Measurements from ENCODE around the gene PARP15. TPM values are rescaled to one million over a fixed set of nuclear protein-coding genes. Genes with fewer than 3 reads are reported as not detected.

PARP15 gene
- total RNA-seq, 2 experiments from 2014 or later, result 0.70 to 3.4 TPM

DNA sequence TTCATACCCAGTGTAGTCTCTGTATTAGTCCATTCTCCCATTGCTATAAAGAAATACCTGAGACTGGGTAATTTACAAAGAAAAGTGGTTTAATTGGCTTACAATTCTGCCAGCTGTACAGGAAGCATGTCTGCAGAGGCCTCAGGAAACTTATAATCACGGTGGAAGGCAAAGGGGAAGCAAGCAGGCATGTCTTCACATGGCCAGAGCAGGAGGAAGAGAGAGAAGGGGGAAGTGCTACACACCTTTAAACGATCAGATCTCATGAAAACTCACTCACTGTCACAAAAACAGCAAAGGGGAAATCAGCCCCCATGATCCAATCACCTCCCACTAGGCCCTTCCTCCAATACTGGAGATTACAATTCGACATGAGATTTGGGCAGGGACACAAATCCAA, 96.9 kb downstream of the PARP15 start:
- Histone ChIP-seq H2AFZ (ENCODE audit: low read length) (peak overlapping the region; percentile 49; the same call in 1 of the 2 replicates), H3K27ac (ENCODE audit: low read depth, low read length, poor library complexity, severe bottlenecking) (no peak overlapping the region), H4K20me1 (ENCODE audit: insufficient read depth, low read length) (no peaks in the 10 kb centered on the region), H3K4me3 (ENCODE audit: low read depth, low read length, poor library complexity, severe bottlenecking) (no peak overlapping the region), H3K9me3 (ENCODE audit: low read length) (0 out of 2 replicates have a peak, but pooled peaks cover 15% of the 10 kb centered on the region), H3K9me2 (ENCODE audit: insufficient read depth, low read length) (no peaks in the 10 kb centered on the region), H3K4me2 (ENCODE audit: low read length) (no peak overlapping the region), H3K79me2 (ENCODE audit: insufficient read depth, low read depth, low read length) (no peaks in the 10 kb centered on the region), H3K36me3 (ENCODE audit: insufficient read depth, low read length) (no peaks in the 10 kb centered on the region; the same call in 1 of the 2 replicates), H3K4me1 (ENCODE audit: insufficient read depth, low read length, poor library complexity, severe bottlenecking) (peaks cover 19% of the 10 kb centered on the region)
- BruUV-seq (replicated peaks), result no TSS peak
- ChIA-PET POLR2A (interaction anchor here (0.7 kb wide), 1 partner anchor 45 kb away, joined by 3 read pairs; no protein-coding TSS in a partner anchor), CTCF (ENCODE audit: unreplicated experiment) (no interaction called here)
- intact Hi-C loops (cut with micrococcal nuclease; ENCODE audit: unreplicated experiment), result no loop called here
- TF ChIP-seq, protein P1, sequence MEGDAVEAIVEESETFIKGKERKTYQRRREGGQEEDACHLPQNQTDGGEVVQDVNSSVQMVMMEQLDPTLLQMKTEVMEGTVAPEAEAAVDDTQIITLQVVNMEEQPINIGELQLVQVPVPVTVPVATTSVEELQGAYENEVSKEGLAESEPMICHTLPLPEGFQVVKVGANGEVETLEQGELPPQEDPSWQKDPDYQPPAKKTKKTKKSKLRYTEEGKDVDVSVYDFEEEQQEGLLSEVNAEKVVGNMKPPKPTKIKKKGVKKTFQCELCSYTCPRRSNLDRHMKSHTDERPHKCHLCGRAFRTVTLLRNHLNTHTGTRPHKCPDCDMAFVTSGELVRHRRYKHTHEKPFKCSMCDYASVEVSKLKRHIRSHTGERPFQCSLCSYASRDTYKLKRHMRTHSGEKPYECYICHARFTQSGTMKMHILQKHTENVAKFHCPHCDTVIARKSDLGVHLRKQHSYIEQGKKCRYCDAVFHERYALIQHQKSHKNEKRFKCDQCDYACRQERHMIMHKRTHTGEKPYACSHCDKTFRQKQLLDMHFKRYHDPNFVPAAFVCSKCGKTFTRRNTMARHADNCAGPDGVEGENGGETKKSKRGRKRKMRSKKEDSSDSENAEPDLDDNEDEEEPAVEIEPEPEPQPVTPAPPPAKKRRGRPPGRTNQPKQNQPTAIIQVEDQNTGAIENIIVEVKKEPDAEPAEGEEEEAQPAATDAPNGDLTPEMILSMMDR (conservative IDR thresholded peaks at IDR 0.05; ENCODE audit: low read length), result no peak
- no peak for TF ChIP-seq EZH2phosphoT487 (IDR thresholded peaks at IDR 0.05; ENCODE audit: borderline replicate concordance, low read depth, low read length)
- peak; percentile 26 for DNase-seq (ENCODE audit: low spot score)

DNA sequence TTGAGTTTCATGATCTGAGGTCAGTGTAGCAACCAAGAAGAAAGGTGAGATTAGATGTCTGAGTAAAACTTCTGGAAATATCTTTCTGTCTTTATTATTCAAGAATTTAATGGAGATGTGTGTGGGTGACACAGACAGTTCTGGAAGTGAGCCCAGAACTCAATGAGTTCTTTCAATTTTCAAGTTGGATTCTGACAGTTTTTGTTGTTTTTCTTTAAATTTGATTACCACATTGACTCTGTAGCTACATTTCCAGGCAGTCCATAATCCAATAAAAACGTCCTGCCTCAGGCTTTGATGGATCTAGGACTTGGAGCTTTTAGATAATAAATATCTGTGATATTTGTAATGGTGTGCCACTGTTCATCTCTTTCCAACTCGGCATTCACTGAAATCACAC, 99.3 kb downstream of the PARP15 start:
- Histone ChIP-seq H3K36me3 (ENCODE audit: insufficient read depth, low read length) (no peaks in the 10 kb centered on the region; the same call in 1 of the 2 replicates), H3K27ac (ENCODE audit: low read depth, low read length, poor library complexity, severe bottlenecking) (no peak overlapping the region), H3K4me3 (ENCODE audit: low read depth, low read length, poor library complexity, severe bottlenecking) (no peak overlapping the region), H3K4me1 (ENCODE audit: insufficient read depth, low read length, poor library complexity, severe bottlenecking) (peaks cover 37% of the 10 kb centered on the region), H3K4me2 (ENCODE audit: low read length) (no peak overlapping the region), H2AFZ (ENCODE audit: low read length) (no peak overlapping the region), H4K20me1 (ENCODE audit: insufficient read depth, low read length) (no peaks in the 10 kb centered on the region), H3K9me2 (ENCODE audit: insufficient read depth, low read length) (no peaks in the 10 kb centered on the region), H3K79me2 (ENCODE audit: insufficient read depth, low read depth, low read length) (no peaks in the 10 kb centered on the region), H3K9me3 (ENCODE audit: low read length) (0 out of 2 replicates have a peak, but pooled peaks cover 15% of the 10 kb centered on the region)
- DNase-seq (ENCODE audit: low spot score), result no peak
- CTCF ChIA-PET (ENCODE audit: unreplicated experiment), result no interaction called here
- intact Hi-C loops (cut with micrococcal nuclease; ENCODE audit: unreplicated experiment), result no loop called here
- TF ChIP-seq EZH2phosphoT487 (IDR thresholded peaks at IDR 0.05; ENCODE audit: borderline replicate concordance, low read depth, low read length), result no peak
- TF ChIP-seq, protein P1 (conservative IDR thresholded peaks at IDR 0.05; ENCODE audit: low read length), result no peak
- POLR2A ChIA-PET, result interaction anchor here (0.7 kb wide), 2 partner anchors 101 to 297 kb away, joined by 3 to 4 read pairs; no protein-coding TSS in a partner anchor
- BruUV-seq (replicated peaks), result no TSS peak

DNA sequence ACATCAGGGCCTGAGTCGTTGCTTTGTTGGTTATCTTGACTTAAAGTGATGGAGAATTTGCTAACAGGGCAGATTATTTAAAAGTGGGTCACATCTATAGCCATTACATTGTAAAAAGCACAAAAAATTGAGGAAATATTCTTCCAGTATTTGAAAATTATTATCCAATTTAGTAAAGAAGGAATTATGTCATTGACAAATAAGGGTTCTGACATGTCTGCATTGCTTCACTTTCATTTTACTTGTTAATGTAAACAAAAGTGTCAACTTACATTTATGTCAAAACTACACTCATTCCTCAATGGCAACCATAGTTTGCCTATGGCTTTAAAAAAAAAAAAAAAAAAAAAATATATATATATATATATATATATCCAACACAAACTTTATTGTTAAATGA, 99.8 kb downstream of the PARP15 start:
- Histone ChIP-seq H4K20me1 (ENCODE audit: insufficient read depth, low read length) (no peaks in the 10 kb centered on the region), H3K4me1 (ENCODE audit: insufficient read depth, low read length, poor library complexity, severe bottlenecking) (peaks cover 41% of the 10 kb centered on the region), H3K4me2 (ENCODE audit: low read length) (no peak overlapping the region), H3K27ac (ENCODE audit: low read depth, low read length, poor library complexity, severe bottlenecking) (no peak overlapping the region), H3K9me2 (ENCODE audit: insufficient read depth, low read length) (no peaks in the 10 kb centered on the region), H3K79me2 (ENCODE audit: insufficient read depth, low read depth, low read length) (no peaks in the 10 kb centered on the region), H3K36me3 (ENCODE audit: insufficient read depth, low read length) (no peaks in the 10 kb centered on the region; the same call in 1 of the 2 replicates), H3K9me3 (ENCODE audit: low read length) (0 out of 2 replicates have a peak, but pooled peaks cover 15% of the 10 kb centered on the region), H2AFZ (ENCODE audit: low read length) (no peak overlapping the region), H3K4me3 (ENCODE audit: low read depth, low read length, poor library complexity, severe bottlenecking) (no peak overlapping the region)
- BruUV-seq (replicated peaks), result no TSS peak
- intact Hi-C loops (cut with micrococcal nuclease; ENCODE audit: unreplicated experiment), result no loop called here
- no peak for TF ChIP-seq EZH2phosphoT487 (IDR thresholded peaks at IDR 0.05; ENCODE audit: borderline replicate concordance, low read depth, low read length)
- TF ChIP-seq, protein P1 (conservative IDR thresholded peaks at IDR 0.05; ENCODE audit: low read length), result no peak
- ChIA-PET POLR2A (interaction anchor here (0.7 kb wide), 1 partner anchor 101 kb away, joined by 4 read pairs; no protein-coding TSS in a partner anchor), CTCF (ENCODE audit: unreplicated experiment) (no interaction called here)
- DNase-seq (ENCODE audit: low spot score), result no peak
